Measurements from ENCODE around the gene POU5F1.

Gene POU5F1

GRCh38 chr6:31118178-31118577, 52.3 kb downstream of the POU5F1 start:
- Histone ChIP-seq H3K36me3 (ENCODE audit: low read depth) (no peaks in the 10 kb centered on the region; the same call in 1 of the 2 replicates), H3K4me1 (ENCODE audit: insufficient read depth, poor library complexity, severe bottlenecking) (peaks cover 27% of the 10 kb centered on the region), H3K4me3 (ENCODE audit: severe bottlenecking) (no peak overlapping the region), H3K9me3 (ENCODE audit: severe bottlenecking) (no peaks in the 10 kb centered on the region), H3K27me3 (ENCODE audit: insufficient read depth, poor library complexity, severe bottlenecking) (no peaks in the 10 kb centered on the region), H3K27ac (ENCODE audit: poor library complexity, severe bottlenecking) (no peak overlapping the region)
- no peak for DNase-seq (ENCODE audit: low spot score)
- TF ChIP-seq CTCF (IDR thresholded peaks at IDR 0.05; ENCODE audit: poor library complexity, severe bottlenecking), result no peak
- no peak for ATAC-seq (ENCODE audit: low read depth)

GRCh38 chr6:31116661-31117385, 53.7 kb downstream of the POU5F1 start:
- H3K4me1 ChIP-seq (ENCODE audit: insufficient read depth, poor library complexity, severe bottlenecking), result peaks cover 16% of the 10 kb centered on the region
- H3K36me3 ChIP-seq (ENCODE audit: low read depth), result no peaks in the 10 kb centered on the region; the same call in 1 of the 2 replicates
- no peak overlapping the region for H3K4me3 ChIP-seq (ENCODE audit: severe bottlenecking)
- TF ChIP-seq CTCF (IDR thresholded peaks at IDR 0.05; ENCODE audit: poor library complexity, severe bottlenecking), result no peak
- H3K9me3 ChIP-seq (ENCODE audit: severe bottlenecking), result no peaks in the 10 kb centered on the region
- ATAC-seq (ENCODE audit: low read depth) (no peak), DNase-seq (ENCODE audit: low spot score) (no peak)
- H3K27me3 ChIP-seq (ENCODE audit: insufficient read depth, poor library complexity, severe bottlenecking), result no peaks in the 10 kb centered on the region
- no peak overlapping the region for H3K27ac ChIP-seq (ENCODE audit: poor library complexity, severe bottlenecking)

- DNase-seq (ENCODE audit: low spot score) (no peak), ATAC-seq (ENCODE audit: low read depth) (no peak)
- Histone ChIP-seq H3K27me3 (ENCODE audit: insufficient read depth, poor library complexity, severe bottlenecking) (no peaks in the 10 kb centered on the region), H3K36me3 (ENCODE audit: low read depth) (no peaks in the 10 kb centered on the region; the same call in 1 of the 2 replicates), H3K4me1 (ENCODE audit: insufficient read depth, poor library complexity, severe bottlenecking) (peaks cover 16% of the 10 kb centered on the region), H3K27ac (ENCODE audit: poor library complexity, severe bottlenecking) (peak overlapping the region; percentile 92), H3K4me3 (ENCODE audit: severe bottlenecking) (no peak overlapping the region), H3K9me3 (ENCODE audit: severe bottlenecking) (no peaks in the 10 kb centered on the region)
- TF ChIP-seq CTCF (IDR thresholded peaks at IDR 0.05; ENCODE audit: poor library complexity, severe bottlenecking), result no peak
These were observed 54.4 kb downstream of the POU5F1 start for GRCh38 chr6:31115941-31116560.

GRCh38 chr6:31114970-31115849, 55.3 kb downstream of the POU5F1 start:
- peak; percentile 44 for TF ChIP-seq CTCF (IDR thresholded peaks at IDR 0.05; ENCODE audit: poor library complexity, severe bottlenecking)
- H3K9me3 ChIP-seq (ENCODE audit: severe bottlenecking), result no peaks in the 10 kb centered on the region
- peaks cover 16% of the 10 kb centered on the region for H3K4me1 ChIP-seq (ENCODE audit: insufficient read depth, poor library complexity, severe bottlenecking)
- H3K27me3 ChIP-seq (ENCODE audit: insufficient read depth, poor library complexity, severe bottlenecking), result no peaks in the 10 kb centered on the region
- ATAC-seq (ENCODE audit: low read depth), result peak; percentile 41
- peak overlapping the region; percentile 27 for H3K4me3 ChIP-seq (ENCODE audit: severe bottlenecking)
- no peaks in the 10 kb centered on the region; the same call in 1 of the 2 replicates for H3K36me3 ChIP-seq (ENCODE audit: low read depth)
- H3K27ac ChIP-seq (ENCODE audit: poor library complexity, severe bottlenecking), result peak overlapping the region; percentile 92
- DNase-seq (ENCODE audit: low spot score), result no peak

Data from RWPE2 (cell line).